LNCaP clone FGC (cell line): ENCODE results near the gene TIAM1.

Experiments
- DNase-seq: peaks from one replicate; pipeline ENCODE4 v3.0.0-alpha.2; 2011; ENCODE audit warnings: low read depth
- H3K4me3 ChIP-seq: 2 replicates; pipeline ENCODE4 v1.5.1; 2011; ENCODE audit warnings: mild to moderate bottlenecking, low read depth, low read length, control low read depth
- CTCF ChIP-seq: IDR thresholded peaks from 2 replicates; pipeline ENCODE4 v1.5.1; 2012; ENCODE audit warnings: mild to moderate bottlenecking; ENCODE audit not compliant: control insufficient read depth, insufficient read depth; ENCODE audit errors: extremely low read depth

Gene TIAM1

DNA sequence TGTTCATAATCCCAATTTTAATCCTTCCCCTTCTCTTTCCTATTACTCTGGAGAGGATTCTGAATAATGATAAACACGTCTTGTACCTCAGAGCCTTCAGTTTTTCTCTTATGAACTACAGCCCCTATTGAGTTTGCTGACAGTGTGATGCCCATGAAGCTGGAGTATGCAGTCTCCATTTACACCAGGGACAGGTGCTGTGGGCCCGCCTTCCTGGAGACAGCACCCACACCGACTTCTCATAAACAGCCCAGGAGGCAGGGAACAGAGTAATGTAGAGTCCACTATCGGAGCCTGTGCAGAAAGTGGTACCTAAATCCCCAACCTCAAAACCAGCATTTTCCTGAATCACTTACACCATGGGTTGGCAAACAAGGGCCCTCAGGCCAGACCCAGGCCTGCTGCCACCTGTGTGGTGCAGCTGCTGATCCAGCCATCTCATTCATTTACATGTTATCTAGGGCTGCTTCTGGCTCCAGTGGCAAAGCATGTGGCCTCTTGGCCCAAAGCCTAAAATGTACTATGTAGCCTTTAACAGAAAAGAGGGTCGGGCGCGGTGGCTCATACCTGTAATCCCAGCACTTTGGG lies 210.7 kb downstream of the TIAM1 start:
- no peak overlapping the region for H3K4me3 ChIP-seq
- TF ChIP-seq CTCF, result no peak
- no peak for DNase-seq

DNA sequence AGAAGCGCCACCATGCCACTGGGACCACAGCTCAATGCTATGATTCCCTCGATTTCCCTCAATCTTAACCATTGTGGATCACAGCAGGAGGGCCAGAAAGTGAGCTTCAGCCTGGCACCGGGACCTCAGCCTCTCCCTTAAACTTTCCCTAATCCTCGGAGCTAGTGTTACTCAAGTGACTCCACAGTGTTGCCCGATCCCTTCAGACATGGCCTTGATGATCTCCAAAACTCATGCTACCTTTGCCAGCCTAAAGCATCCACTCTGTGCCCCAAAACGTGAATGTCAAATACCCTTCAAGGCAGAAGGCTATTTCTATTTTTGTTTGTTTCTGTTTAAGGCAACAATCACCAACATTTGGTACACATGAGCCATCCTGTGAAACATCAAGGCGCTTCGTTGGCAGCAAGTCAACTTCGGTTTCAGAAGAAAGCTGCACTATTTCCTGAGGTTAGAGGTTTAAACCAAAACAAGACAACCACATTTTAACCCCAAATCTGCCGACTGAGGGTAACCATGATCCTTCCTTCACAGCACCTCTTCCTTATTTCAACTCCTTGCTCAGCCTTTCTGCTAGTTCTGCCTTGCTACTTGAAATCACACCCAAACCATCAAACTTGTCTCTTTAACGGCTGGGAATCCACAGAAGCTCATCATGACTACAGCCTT lies 211.4 kb downstream of the TIAM1 start:
- no peak for TF ChIP-seq CTCF
- no peak overlapping the region for H3K4me3 ChIP-seq
- no peak for DNase-seq

GRCh38 chr21:31130821-31131220 lies 213.2 kb downstream of the TIAM1 start:
- H3K4me3 ChIP-seq, result no peak overlapping the region
- DNase-seq, result no peak
- no peak for TF ChIP-seq CTCF

- no peak overlapping the region for H3K4me3 ChIP-seq
- TF ChIP-seq CTCF, result no peak
- DNase-seq, result no peak
Observed at GRCh38 chr21:31128234-31128633, 215.8 kb downstream of the TIAM1 start.

DNA sequence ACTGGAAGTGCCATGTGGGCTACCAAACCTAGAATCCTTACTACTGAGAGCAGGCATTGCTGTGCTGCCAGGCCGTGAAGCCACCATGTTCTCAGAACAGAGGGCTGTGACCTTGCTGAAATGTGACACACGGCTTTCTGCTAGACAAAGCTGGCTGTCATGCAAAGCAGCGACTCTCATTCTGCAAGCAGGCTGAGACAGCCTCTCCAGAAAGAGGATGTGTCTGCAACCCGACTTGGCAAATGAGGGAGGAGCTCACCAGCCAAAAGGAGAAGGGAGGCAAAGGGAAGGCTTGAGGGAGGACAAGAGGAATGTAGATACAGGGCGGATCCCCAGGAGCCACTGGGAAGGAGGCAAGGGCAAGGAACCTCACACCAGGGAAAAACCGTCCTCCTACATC lies 220.1 kb downstream of the TIAM1 start:
- TF ChIP-seq CTCF, result no peak
- H3K4me3 ChIP-seq, result no peak overlapping the region
- DNase-seq, result no peak

- no peak for DNase-seq
- no peak overlapping the region for H3K4me3 ChIP-seq
- TF ChIP-seq CTCF, result no peak
Observed at GRCh38 chr21:31119199-31119598, 224.9 kb downstream of the TIAM1 start.
